ENCODE data around the gene TRAPPC2L. TPM values are rescaled to one million over a fixed set of nuclear protein-coding genes. Genes with fewer than 3 reads are reported as not detected.
"Not testable (repeated sequence)": the region's sequence is repeated elsewhere in the genome, so short reads cannot be mapped to it uniquely, and the experiment has no call there.

TRAPPC2L gene
- total RNA-seq, 1 experiment from 2014 or later: 48.8 TPM

- in situ Hi-C loops (cut with HindIII; ENCODE audit: low pct_unique_long_range_greater_than_20kb, low sequenced_read_pairs); DNase-seq (ENCODE audit: low read depth): not testable (repeated sequence)
Observed at GRCh38 chr16:88894266-88894665, 37.3 kb downstream of the TRAPPC2L start.

- no peak for DNase-seq (ENCODE audit: low read depth)
- in situ Hi-C loops (cut with HindIII; ENCODE audit: low pct_unique_long_range_greater_than_20kb, low sequenced_read_pairs): no loop called here
Observed at GRCh38 chr16:88894681-88895300, 37.9 kb downstream of the TRAPPC2L start.

GRCh38 chr16:88895335-88895734 lies 38.4 kb downstream of the TRAPPC2L start:
- DNase-seq (ENCODE audit: low read depth): no peak

GRCh38 chr16:88896238-88897070 lies 39.5 kb downstream of the TRAPPC2L start:
- DNase-seq (ENCODE audit: low read depth): no peak
- in situ Hi-C loops (cut with HindIII; ENCODE audit: low pct_unique_long_range_greater_than_20kb, low sequenced_read_pairs): no loop called here

More at GRCh38 chr16:88895335-88895734, 38.4 kb downstream of the TRAPPC2L start:
- in situ Hi-C loops (cut with HindIII; ENCODE audit: low pct_unique_long_range_greater_than_20kb, low sequenced_read_pairs): no loop called here

- DNase-seq (ENCODE audit: low read depth): no peak
- in situ Hi-C loops (cut with HindIII; ENCODE audit: low pct_unique_long_range_greater_than_20kb, low sequenced_read_pairs): no loop called here
Observed at GRCh38 chr16:88897696-88898425, 40.9 kb downstream of the TRAPPC2L start.

- in situ Hi-C loops (cut with HindIII; ENCODE audit: low pct_unique_long_range_greater_than_20kb, low sequenced_read_pairs): no loop called here
- no peak for DNase-seq (ENCODE audit: low read depth)
Observed at GRCh38 chr16:88899901-88900661, 43.2 kb downstream of the TRAPPC2L start.

GRCh38 chr16:88900662-88901052 lies 43.7 kb downstream of the TRAPPC2L start:
- no peak for DNase-seq (ENCODE audit: low read depth)
- in situ Hi-C loops (cut with HindIII; ENCODE audit: low pct_unique_long_range_greater_than_20kb, low sequenced_read_pairs): no loop called here

- in situ Hi-C loops (cut with HindIII; ENCODE audit: low pct_unique_long_range_greater_than_20kb, low sequenced_read_pairs): no loop called here
- no peak for DNase-seq (ENCODE audit: low read depth)
Observed at GRCh38 chr16:88901718-88902337, 44.9 kb downstream of the TRAPPC2L start.

- in situ Hi-C loops (cut with HindIII; ENCODE audit: low pct_unique_long_range_greater_than_20kb, low sequenced_read_pairs): no loop called here
- DNase-seq (ENCODE audit: low read depth): no peak
Observed at GRCh38 chr16:88902744-88903143, 45.8 kb downstream of the TRAPPC2L start.

- in situ Hi-C loops (cut with HindIII; ENCODE audit: low pct_unique_long_range_greater_than_20kb, low sequenced_read_pairs): no loop called here
- no peak for DNase-seq (ENCODE audit: low read depth)
Observed at GRCh38 chr16:88903267-88903666, 46.3 kb downstream of the TRAPPC2L start.

- no peak for DNase-seq (ENCODE audit: low read depth)
- in situ Hi-C loops (cut with HindIII; ENCODE audit: low pct_unique_long_range_greater_than_20kb, low sequenced_read_pairs): no loop called here
Observed at GRCh38 chr16:88904676-88905365, 47.9 kb downstream of the TRAPPC2L start.

GRCh38 chr16:88905563-88905962 lies 48.6 kb downstream of the TRAPPC2L start:
- DNase-seq (ENCODE audit: low read depth): peak; percentile 19
- in situ Hi-C loops (cut with HindIII; ENCODE audit: low pct_unique_long_range_greater_than_20kb, low sequenced_read_pairs): no loop called here

- no peak for DNase-seq (ENCODE audit: low read depth)
- in situ Hi-C loops (cut with HindIII; ENCODE audit: low pct_unique_long_range_greater_than_20kb, low sequenced_read_pairs): no loop called here
Observed at GRCh38 chr16:88906020-88906419, 49.1 kb downstream of the TRAPPC2L start.

GRCh38 chr16:88906535-88907105 lies 49.7 kb downstream of the TRAPPC2L start:
- DNase-seq (ENCODE audit: low read depth): no peak
- in situ Hi-C loops (cut with HindIII; ENCODE audit: low pct_unique_long_range_greater_than_20kb, low sequenced_read_pairs): no loop called here

GRCh38 chr16:88907768-88908167 lies 50.8 kb downstream of the TRAPPC2L start:
- DNase-seq (ENCODE audit: low read depth): no peak
- in situ Hi-C loops (cut with HindIII; ENCODE audit: low pct_unique_long_range_greater_than_20kb, low sequenced_read_pairs): no loop called here

GRCh38 chr16:88908307-88908706 lies 51.4 kb downstream of the TRAPPC2L start:
- in situ Hi-C loops (cut with HindIII; ENCODE audit: low pct_unique_long_range_greater_than_20kb, low sequenced_read_pairs): no loop called here
- no peak for DNase-seq (ENCODE audit: low read depth)
